ENCODE results near the gene GPR15.

GRCh38 chr3:98522544-98523281, 9.1 kb upstream of the GPR15 start, which contains the start of gene CLDND1:
- TF ChIP-seq CTCF (IDR thresholded peaks at IDR 0.05; ENCODE audit: insufficient read depth, low read length) (no peak), POLR2AphosphoS5 (IDR thresholded peaks at IDR 0.05; ENCODE audit: low read depth) (no peak; the same call in 1 of the 2 replicates), GABPA (IDR thresholded peaks at IDR 0.05; ENCODE audit: low read depth) (no peak)
- TF ChIP-seq, protein P1, sequence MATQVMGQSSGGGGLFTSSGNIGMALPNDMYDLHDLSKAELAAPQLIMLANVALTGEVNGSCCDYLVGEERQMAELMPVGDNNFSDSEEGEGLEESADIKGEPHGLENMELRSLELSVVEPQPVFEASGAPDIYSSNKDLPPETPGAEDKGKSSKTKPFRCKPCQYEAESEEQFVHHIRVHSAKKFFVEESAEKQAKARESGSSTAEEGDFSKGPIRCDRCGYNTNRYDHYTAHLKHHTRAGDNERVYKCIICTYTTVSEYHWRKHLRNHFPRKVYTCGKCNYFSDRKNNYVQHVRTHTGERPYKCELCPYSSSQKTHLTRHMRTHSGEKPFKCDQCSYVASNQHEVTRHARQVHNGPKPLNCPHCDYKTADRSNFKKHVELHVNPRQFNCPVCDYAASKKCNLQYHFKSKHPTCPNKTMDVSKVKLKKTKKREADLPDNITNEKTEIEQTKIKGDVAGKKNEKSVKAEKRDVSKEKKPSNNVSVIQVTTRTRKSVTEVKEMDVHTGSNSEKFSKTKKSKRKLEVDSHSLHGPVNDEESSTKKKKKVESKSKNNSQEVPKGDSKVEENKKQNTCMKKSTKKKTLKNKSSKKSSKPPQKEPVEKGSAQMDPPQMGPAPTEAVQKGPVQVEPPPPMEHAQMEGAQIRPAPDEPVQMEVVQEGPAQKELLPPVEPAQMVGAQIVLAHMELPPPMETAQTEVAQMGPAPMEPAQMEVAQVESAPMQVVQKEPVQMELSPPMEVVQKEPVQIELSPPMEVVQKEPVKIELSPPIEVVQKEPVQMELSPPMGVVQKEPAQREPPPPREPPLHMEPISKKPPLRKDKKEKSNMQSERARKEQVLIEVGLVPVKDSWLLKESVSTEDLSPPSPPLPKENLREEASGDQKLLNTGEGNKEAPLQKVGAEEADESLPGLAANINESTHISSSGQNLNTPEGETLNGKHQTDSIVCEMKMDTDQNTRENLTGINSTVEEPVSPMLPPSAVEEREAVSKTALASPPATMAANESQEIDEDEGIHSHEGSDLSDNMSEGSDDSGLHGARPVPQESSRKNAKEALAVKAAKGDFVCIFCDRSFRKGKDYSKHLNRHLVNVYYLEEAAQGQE (IDR thresholded peaks at IDR 0.05; ENCODE audit: insufficient replicate concordance, low read depth), result no peak

Data from HL-60 (cell line).